HG03066 (cell line): ENCODE measurements around the gene COL25A1.

Experiments
- ATAC-seq: cut with Tn5 transposase; IDR thresholded peaks from one replicate; pipeline ENCODE4 v1.9.1; 2021; ENCODE audit warnings: low read depth; ENCODE audit not compliant: unreplicated experiment

COL25A1 gene

GRCh38 chr4:108788731-108789130, 513.7 kb downstream of the COL25A1 start:
- ATAC-seq: no peak

- ATAC-seq: no peak
Measured at GRCh38 chr4:108787724-108788123, 514.7 kb downstream of the COL25A1 start.

- no peak for ATAC-seq
Measured at GRCh38 chr4:108787106-108787505, 515.4 kb downstream of the COL25A1 start.

GRCh38 chr4:108786351-108786750, 516.1 kb downstream of the COL25A1 start:
- ATAC-seq: no peak

GRCh38 chr4:108783665-108784463, 518.6 kb downstream of the COL25A1 start:
- ATAC-seq: no peak

- no peak for ATAC-seq
Measured at GRCh38 chr4:108779958-108780357, 522.5 kb downstream of the COL25A1 start.

GRCh38 chr4:108777388-108777787, 525.1 kb downstream of the COL25A1 start:
- ATAC-seq: no peak

GRCh38 chr4:108775921-108776320, 526.5 kb downstream of the COL25A1 start:
- ATAC-seq: no peak

- no peak for ATAC-seq
Measured at GRCh38 chr4:108774809-108775530, 527.5 kb downstream of the COL25A1 start.

- ATAC-seq: no peak
Measured at GRCh38 chr4:108772402-108772801, 530.1 kb downstream of the COL25A1 start.

GRCh38 chr4:108766058-108766457, 536.4 kb downstream of the COL25A1 start:
- no peak for ATAC-seq

GRCh38 chr4:108763986-108764385, 538.5 kb downstream of the COL25A1 start:
- ATAC-seq: no peak

- ATAC-seq: no peak
Measured at GRCh38 chr4:108763226-108763593, 539.2 kb downstream of the COL25A1 start.

GRCh38 chr4:108762559-108763225, 539.8 kb downstream of the COL25A1 start, which contains the start of gene ETNPPL:
Gene ETNPPL (minus strand): TSS chr4:108763053. CDS start chr4:108762898, 155 bp downstream.
- ATAC-seq: no peak
